ENCODE measurements around the gene SPATS2.

DNA sequence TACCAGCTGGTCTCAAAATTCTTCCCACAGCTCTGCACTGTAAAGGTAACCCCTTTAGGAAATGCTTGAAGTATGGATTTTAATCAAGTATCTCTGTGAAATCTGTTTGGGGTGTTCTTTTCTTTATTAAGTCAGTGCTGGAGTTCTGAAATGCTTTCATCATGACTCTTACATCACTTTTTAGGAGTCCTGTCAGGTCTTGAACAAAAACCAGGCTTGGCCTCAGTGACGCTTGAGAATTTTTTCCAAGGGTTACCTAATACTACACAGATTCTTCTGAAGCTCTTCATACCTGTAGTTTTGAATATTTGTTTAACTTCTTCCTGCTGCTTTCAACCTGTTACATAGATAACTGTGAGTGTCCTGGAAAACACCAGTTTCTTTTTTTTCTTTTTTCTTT is 124.6 kb downstream of the SPATS2 start:
- TF ChIP-seq, protein P1, sequence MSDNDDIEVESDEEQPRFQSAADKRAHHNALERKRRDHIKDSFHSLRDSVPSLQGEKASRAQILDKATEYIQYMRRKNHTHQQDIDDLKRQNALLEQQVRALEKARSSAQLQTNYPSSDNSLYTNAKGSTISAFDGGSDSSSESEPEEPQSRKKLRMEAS (IDR thresholded peaks at IDR 0.05), result no peak
- TF ChIP-seq TAF1 (IDR thresholded peaks at IDR 0.05; ENCODE audit: low read depth) (no peak), EGR1 (IDR thresholded peaks at IDR 0.05) (no peak), YY1 (IDR thresholded peaks at IDR 0.05; ENCODE audit: low read depth) (no peak)
- TF ChIP-seq, protein P2, sequence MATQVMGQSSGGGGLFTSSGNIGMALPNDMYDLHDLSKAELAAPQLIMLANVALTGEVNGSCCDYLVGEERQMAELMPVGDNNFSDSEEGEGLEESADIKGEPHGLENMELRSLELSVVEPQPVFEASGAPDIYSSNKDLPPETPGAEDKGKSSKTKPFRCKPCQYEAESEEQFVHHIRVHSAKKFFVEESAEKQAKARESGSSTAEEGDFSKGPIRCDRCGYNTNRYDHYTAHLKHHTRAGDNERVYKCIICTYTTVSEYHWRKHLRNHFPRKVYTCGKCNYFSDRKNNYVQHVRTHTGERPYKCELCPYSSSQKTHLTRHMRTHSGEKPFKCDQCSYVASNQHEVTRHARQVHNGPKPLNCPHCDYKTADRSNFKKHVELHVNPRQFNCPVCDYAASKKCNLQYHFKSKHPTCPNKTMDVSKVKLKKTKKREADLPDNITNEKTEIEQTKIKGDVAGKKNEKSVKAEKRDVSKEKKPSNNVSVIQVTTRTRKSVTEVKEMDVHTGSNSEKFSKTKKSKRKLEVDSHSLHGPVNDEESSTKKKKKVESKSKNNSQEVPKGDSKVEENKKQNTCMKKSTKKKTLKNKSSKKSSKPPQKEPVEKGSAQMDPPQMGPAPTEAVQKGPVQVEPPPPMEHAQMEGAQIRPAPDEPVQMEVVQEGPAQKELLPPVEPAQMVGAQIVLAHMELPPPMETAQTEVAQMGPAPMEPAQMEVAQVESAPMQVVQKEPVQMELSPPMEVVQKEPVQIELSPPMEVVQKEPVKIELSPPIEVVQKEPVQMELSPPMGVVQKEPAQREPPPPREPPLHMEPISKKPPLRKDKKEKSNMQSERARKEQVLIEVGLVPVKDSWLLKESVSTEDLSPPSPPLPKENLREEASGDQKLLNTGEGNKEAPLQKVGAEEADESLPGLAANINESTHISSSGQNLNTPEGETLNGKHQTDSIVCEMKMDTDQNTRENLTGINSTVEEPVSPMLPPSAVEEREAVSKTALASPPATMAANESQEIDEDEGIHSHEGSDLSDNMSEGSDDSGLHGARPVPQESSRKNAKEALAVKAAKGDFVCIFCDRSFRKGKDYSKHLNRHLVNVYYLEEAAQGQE (IDR thresholded peaks at IDR 0.05; ENCODE audit: low read depth), result no peak

Data from Ishikawa (cell line).